ENCODE measurements around the gene IQCK. TPM values are rescaled to one million over a fixed set of nuclear protein-coding genes. Genes with fewer than 3 reads are reported as not detected.

Gene IQCK
- total RNA-seq, 1 donor from 2014 or later = 5.8 TPM

DNA sequence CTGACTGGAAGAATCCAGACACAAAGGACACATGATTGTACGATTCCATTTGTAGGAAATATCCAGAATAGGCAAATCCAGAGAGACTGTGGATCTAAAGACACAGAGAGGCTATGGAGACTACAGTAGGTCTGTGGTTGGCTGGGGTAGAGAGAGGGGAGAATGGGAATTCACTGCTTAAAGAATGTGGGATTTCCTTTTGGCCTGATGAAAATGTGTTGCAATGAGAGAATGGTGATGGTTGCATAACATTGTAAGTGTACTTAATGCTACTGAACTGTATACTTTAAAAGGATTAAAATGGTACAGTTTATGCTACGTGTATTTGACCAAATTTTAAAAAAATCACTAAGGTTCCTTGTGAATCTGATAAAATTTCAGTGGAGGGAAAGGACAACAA, 104.5 kb downstream of the IQCK start:
- Mint-ChIP-seq H3K9me3 (ENCODE audit: unreplicated experiment) (no peaks in the 10 kb centered on the region), H3K4me3 (ENCODE audit: unreplicated experiment) (no peak overlapping the region), H3K27me3 (ENCODE audit: unreplicated experiment) (no peaks in the 10 kb centered on the region), H3K27ac (ENCODE audit: unreplicated experiment) (no peak overlapping the region), H3K4me1 (ENCODE audit: unreplicated experiment) (no peaks in the 10 kb centered on the region), H3K36me3 (ENCODE audit: unreplicated experiment) (no peaks in the 10 kb centered on the region)
- DNase-seq (ENCODE audit: extremely low spot score, unreplicated experiment) = no peak
- TF ChIP-seq, protein P1, sequence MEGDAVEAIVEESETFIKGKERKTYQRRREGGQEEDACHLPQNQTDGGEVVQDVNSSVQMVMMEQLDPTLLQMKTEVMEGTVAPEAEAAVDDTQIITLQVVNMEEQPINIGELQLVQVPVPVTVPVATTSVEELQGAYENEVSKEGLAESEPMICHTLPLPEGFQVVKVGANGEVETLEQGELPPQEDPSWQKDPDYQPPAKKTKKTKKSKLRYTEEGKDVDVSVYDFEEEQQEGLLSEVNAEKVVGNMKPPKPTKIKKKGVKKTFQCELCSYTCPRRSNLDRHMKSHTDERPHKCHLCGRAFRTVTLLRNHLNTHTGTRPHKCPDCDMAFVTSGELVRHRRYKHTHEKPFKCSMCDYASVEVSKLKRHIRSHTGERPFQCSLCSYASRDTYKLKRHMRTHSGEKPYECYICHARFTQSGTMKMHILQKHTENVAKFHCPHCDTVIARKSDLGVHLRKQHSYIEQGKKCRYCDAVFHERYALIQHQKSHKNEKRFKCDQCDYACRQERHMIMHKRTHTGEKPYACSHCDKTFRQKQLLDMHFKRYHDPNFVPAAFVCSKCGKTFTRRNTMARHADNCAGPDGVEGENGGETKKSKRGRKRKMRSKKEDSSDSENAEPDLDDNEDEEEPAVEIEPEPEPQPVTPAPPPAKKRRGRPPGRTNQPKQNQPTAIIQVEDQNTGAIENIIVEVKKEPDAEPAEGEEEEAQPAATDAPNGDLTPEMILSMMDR (IDR thresholded peaks at IDR 0.05) = no peak

DNA sequence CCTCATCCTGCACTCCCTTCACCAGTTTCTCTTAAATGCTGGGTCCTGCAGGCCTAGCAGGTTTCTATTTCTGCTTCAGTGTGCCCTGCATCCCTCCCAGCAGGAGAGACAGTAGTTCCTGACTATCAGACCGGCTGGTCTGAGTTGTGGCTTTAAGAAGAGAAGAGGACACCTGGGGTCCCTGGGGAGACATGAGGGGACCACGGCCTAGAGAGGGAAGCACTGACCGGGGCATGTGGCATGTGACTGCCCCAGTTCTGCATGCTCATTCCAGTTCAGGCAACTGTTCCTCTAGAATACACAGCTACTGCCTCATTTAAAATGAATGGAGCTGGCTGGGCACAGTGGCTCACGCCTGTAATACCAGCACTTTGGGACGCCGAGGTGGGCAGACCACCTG, 105.3 kb downstream of the IQCK start:
- TF ChIP-seq, protein P1 (IDR thresholded peaks at IDR 0.05) = no peak
- Mint-ChIP-seq H3K4me3 (ENCODE audit: unreplicated experiment) (no peak overlapping the region), H3K27ac (ENCODE audit: unreplicated experiment) (no peak overlapping the region), H3K4me1 (ENCODE audit: unreplicated experiment) (no peaks in the 10 kb centered on the region), H3K9me3 (ENCODE audit: unreplicated experiment) (no peaks in the 10 kb centered on the region), H3K36me3 (ENCODE audit: unreplicated experiment) (no peaks in the 10 kb centered on the region), H3K27me3 (ENCODE audit: unreplicated experiment) (no peaks in the 10 kb centered on the region)
- DNase-seq (ENCODE audit: extremely low spot score, unreplicated experiment) = no peak

DNA sequence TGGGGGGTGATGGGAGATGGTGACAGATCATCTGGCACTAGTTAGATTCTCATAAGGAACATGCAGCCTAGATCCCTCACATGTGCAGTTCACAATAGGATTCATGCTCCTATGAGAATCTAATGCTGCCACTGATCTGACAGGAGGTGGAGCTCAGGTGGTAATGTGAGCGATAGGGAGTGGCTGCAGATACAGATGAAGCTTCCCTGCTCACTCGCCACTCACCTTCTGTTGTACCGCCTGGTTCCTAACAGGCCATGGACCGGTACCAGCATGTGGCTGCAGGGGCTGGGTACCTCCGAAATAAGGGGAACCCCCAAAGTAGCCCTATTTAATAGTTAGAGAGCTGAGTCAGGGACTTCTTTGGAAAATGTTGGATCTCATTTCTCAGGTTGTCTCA, 106.1 kb downstream of the IQCK start:
- no peak for DNase-seq (ENCODE audit: extremely low spot score, unreplicated experiment)
- Mint-ChIP-seq H3K4me1 (ENCODE audit: unreplicated experiment) (no peaks in the 10 kb centered on the region), H3K36me3 (ENCODE audit: unreplicated experiment) (no peaks in the 10 kb centered on the region), H3K27me3 (ENCODE audit: unreplicated experiment) (no peaks in the 10 kb centered on the region), H3K27ac (ENCODE audit: unreplicated experiment) (no peak overlapping the region), H3K9me3 (ENCODE audit: unreplicated experiment) (no peaks in the 10 kb centered on the region), H3K4me3 (ENCODE audit: unreplicated experiment) (no peak overlapping the region)
- TF ChIP-seq, protein P1 (IDR thresholded peaks at IDR 0.05) = no peak

DNA sequence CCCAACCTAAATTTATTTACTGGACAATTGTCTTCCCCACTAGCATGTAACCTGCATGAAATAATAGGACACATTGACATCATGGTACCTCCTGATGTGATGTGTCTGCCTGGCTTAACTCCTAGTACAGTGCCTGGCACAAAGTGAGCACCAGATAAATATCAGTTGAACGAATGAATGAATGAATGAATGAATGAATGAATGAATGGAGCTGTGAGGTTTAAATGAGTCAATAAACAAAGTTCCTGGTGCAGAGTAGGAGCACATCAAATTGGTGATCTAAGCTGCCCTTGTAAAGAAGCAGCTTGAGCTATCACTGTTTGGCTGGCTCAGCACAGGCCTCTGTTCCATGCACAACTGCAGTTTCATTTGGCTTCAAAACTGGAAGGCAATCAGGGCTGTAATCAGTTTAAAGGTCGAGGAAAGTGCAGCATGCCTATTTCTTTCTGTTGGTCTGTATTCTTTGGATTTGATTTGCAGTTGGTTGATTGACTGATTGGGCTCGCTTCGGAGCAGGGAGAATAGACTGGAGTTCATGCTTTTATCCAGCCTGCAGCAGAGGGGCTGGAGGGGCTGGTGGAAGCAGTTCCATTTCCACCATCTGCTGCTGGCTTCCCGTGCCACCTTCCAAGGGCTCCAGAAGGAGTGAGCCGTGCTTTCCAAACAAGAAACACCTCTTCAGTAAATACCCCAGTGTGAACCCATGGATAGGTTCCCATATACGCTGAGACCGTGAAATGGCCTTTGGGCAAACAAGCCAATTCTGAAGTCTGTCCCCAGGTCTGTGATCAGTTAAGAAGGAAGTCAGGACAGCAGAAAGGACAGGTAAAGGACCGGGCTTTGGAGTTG, 112.0 kb downstream of the IQCK start:
- no peak overlapping the region for H3K27ac Mint-ChIP-seq (ENCODE audit: unreplicated experiment)
- DNase-seq (ENCODE audit: extremely low spot score, unreplicated experiment) = no peak
- H3K4me3 Mint-ChIP-seq (ENCODE audit: unreplicated experiment) = no peak overlapping the region
- no peaks in the 10 kb centered on the region for H3K9me3 Mint-ChIP-seq (ENCODE audit: unreplicated experiment)
- peaks cover 9% of the 10 kb centered on the region for H3K4me1 Mint-ChIP-seq (ENCODE audit: unreplicated experiment)
- H3K27me3 Mint-ChIP-seq (ENCODE audit: unreplicated experiment) = no peaks in the 10 kb centered on the region
- TF ChIP-seq, protein P1 (IDR thresholded peaks at IDR 0.05) = no peak
- no peaks in the 10 kb centered on the region for H3K36me3 Mint-ChIP-seq (ENCODE audit: unreplicated experiment)

DNA sequence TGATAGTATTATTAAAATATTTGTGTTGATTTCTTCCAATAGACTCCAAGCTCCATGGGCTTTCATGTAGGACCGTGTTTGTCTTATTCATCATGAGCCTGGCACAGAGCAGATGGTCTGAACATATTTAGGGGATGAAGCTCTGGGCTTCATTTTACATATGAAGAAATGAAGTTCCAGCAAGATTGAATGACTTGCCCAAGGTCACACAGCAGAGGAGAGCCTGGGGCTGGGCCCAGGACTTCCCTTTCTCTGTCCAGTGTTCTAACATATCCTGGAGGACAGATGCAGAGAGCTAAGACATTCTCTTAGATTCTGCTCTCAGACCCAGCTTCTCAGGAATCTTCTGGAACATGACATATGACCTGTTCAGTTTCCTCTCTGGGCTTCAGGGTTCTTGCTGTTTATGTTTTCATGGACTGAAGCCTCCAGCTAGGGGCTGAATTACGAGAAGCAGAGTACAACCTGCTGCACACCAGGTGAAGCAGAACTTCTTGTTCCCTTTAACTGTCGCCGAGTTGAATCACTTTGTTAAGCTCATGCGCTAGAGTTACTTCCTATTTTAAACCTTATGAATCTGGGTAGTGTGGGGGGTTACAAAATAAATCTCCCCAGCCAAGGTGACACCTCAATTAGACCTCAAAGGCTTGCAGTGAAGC, 113.0 kb downstream of the IQCK start:
- no peak overlapping the region for H3K4me3 Mint-ChIP-seq (ENCODE audit: unreplicated experiment)
- H3K9me3 Mint-ChIP-seq (ENCODE audit: unreplicated experiment) = no peaks in the 10 kb centered on the region
- H3K4me1 Mint-ChIP-seq (ENCODE audit: unreplicated experiment) = peaks cover 10% of the 10 kb centered on the region
- DNase-seq (ENCODE audit: extremely low spot score, unreplicated experiment) = no peak
- H3K27ac Mint-ChIP-seq (ENCODE audit: unreplicated experiment) = no peak overlapping the region
- no peaks in the 10 kb centered on the region for H3K27me3 Mint-ChIP-seq (ENCODE audit: unreplicated experiment)
- TF ChIP-seq, protein P1 (IDR thresholded peaks at IDR 0.05) = no peak
- no peaks in the 10 kb centered on the region for H3K36me3 Mint-ChIP-seq (ENCODE audit: unreplicated experiment)
